C4-2B (cell line): ENCODE results near the gene ENTPD6.
A peak's percentile ranks its signal among the peaks of the same experiment; 100 is the strongest.

ENCODE experiments used
- H3K27ac ChIP-seq: fragments of 450-650 bp; 2 replicates; pipeline ENCODE4 v1.5.1; 2017
- ZFX ChIP-seq: fragments of 450-650 bp; IDR thresholded peaks from 2 replicates; pipeline ENCODE4 v1.6.1; 2017
- TF ChIP-seq, protein P1 (sequence below): fragments of 450-650 bp; conservative IDR thresholded peaks from 2 replicates; pipeline ENCODE4 v1.5.1; 2017; ENCODE audit warnings: mild to moderate bottlenecking

The ENTPD6 gene

DNA sequence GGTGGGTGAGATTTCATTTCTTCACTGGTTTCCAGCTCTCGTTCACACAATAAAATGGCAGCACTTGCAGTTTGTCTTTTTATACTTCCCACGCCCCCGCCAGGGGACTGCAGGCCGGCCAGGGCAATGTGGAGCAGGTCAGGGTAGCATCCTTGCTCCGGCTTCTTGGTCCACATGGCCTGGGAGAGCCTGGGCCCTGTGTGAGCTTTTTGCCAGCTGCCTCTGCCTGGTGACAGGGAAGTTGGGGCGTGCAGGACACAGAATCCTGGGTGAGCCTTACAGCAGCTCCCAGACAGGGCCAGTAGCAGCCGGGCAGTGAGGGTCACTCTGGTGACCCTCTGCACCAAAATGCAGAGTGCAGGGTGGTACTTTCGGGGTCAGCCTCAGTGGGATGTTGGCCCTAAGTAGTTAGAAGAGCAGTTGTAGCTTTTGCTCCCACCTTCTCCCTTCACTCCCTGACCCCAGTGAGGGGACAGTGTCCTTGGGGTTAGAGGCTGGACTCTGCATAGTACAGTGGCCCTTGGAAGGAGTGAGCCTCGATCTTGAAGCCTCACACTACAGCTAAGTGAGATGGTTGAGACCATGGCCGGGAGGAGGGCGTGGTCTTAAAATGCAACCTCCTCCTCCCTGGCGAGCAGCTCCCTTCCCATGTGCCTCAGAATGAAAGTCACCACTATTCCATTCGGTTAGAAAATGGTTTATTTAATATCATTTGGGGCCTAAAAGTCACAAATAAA, 76.1 kb downstream of the ENTPD6 start:
- peak overlapping the region; percentile 94 for H3K27ac ChIP-seq
- TF ChIP-seq, protein P1, sequence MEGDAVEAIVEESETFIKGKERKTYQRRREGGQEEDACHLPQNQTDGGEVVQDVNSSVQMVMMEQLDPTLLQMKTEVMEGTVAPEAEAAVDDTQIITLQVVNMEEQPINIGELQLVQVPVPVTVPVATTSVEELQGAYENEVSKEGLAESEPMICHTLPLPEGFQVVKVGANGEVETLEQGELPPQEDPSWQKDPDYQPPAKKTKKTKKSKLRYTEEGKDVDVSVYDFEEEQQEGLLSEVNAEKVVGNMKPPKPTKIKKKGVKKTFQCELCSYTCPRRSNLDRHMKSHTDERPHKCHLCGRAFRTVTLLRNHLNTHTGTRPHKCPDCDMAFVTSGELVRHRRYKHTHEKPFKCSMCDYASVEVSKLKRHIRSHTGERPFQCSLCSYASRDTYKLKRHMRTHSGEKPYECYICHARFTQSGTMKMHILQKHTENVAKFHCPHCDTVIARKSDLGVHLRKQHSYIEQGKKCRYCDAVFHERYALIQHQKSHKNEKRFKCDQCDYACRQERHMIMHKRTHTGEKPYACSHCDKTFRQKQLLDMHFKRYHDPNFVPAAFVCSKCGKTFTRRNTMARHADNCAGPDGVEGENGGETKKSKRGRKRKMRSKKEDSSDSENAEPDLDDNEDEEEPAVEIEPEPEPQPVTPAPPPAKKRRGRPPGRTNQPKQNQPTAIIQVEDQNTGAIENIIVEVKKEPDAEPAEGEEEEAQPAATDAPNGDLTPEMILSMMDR, result no peak
- no peak for TF ChIP-seq ZFX

DNA sequence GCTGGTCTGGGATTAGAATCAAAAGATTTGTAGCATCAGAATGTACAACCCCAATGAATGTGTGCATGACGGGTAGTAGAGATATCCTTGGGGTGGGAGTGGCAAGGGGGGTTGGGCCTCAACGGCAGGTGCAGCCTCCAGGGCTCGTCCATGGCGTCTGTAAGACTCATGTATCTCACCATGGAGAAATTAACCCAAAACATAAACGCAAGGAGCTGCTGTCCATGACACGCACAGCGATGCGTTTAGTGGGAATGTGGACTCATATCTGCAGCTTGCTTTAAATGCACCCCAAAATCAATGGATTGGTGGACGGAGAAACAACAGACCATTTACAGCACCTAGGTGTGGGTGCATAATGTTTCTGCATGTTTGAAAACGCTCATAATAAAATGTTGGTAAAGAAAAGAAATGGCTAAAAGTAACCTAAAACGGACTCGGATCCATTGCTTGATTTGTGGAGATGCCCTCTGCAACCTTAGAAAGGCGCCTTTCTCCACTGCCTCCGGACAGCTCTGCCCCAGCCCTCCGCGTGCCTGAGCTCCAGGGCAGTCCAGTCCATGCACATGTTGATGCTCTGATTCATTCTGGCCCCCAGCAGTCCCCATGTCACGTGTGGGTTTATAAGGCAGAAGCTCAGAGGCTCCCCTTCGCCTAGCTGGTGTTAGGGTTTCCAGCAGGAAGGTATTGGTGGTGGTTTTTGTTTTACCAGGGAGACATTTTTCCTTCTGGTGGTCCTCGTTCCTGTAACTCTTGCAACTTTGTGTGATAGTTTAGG, 76.9 kb downstream of the ENTPD6 start:
- peak overlapping the region; percentile 94 for H3K27ac ChIP-seq
- no peak for TF ChIP-seq ZFX
- TF ChIP-seq, protein P1, result no peak

DNA sequence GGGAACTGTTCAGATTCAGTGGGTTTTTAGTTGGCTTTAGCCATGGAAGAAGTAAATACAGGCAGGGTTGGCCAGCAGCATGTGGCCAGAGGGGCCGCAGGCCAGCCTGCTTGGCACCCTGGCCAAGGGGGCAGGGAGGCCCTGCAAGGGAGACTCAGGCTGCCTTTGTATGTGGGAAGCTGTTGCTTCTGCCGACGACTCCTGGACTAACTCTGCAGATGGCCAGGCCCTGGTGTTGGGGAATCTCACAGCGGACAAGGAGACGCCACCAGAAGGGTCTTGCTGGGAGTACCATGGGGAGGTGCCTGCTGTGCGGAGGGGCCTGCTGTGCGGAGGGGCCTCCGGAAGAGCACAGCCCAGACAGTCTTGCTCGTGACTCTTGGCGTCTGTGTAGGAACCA, 77.5 kb downstream of the ENTPD6 start:
- TF ChIP-seq ZFX, result peak; percentile 43; the same call in 1 of the 2 replicates
- TF ChIP-seq, protein P1, result no peak
- H3K27ac ChIP-seq, result peak overlapping the region; percentile 94

DNA sequence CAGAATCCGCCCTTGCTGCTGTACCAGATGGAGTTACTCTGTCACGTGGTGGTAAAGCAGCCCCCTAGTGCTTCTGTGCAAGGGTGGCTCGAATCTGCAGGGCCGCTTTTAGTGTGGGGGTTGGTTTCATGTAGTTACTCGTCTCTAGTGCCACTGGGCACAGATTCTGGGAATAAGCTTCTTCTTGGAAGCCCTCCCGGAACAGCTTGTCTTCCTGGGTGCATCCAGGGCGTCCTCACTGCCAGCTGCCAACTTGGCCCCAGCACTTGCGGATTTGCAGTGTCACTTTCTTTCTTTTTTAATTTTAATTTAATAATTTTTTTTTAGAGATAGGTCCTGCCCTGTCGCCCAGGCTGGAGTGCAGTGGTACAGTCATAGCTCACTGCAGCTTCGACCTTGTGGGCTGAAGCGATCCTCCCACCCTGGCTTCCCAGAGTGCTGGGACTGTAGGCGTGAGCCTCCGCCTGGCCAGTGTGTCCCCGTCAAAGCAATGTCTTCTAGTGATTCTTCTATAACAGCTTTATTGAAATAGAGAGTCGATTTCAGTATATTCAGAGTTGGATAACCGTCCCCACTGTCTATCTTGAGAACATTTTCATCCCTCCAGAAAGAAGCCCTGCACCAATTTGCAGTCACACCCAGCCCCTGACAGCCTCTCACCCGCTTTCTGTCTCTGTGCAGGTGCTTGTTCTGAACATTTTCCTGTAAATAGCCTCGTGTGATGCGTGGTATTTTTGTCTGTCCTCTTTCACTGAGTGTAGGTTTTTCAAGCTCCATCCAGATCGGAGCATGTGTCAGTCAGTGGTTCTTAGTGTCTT, 78.2 kb downstream of the ENTPD6 start:
- no peak for TF ChIP-seq ZFX
- TF ChIP-seq, protein P1, result no peak
- H3K27ac ChIP-seq, result peak overlapping the region; percentile 94

DNA sequence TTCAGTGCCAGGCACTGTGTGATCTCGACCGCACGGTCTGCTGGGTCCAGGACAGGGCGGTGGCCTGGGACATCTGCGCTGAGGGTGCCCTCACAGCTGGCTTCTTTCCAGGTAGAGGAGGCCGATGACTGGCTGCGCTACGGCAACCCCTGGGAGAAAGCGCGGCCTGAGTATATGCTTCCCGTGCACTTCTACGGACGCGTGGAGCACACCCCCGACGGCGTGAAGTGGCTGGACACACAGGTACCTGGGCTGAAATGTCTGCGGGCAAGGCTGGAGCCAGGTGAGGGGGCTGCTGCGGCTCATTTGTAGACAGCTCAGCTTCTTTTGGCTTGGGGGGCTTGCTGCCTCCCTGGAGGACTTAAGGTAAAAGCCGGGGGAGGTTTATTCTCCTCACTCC, 79.0 kb downstream of the ENTPD6 start:
- peak overlapping the region; percentile 94 for H3K27ac ChIP-seq
- TF ChIP-seq, protein P1, result no peak
- TF ChIP-seq ZFX, result no peak

DNA sequence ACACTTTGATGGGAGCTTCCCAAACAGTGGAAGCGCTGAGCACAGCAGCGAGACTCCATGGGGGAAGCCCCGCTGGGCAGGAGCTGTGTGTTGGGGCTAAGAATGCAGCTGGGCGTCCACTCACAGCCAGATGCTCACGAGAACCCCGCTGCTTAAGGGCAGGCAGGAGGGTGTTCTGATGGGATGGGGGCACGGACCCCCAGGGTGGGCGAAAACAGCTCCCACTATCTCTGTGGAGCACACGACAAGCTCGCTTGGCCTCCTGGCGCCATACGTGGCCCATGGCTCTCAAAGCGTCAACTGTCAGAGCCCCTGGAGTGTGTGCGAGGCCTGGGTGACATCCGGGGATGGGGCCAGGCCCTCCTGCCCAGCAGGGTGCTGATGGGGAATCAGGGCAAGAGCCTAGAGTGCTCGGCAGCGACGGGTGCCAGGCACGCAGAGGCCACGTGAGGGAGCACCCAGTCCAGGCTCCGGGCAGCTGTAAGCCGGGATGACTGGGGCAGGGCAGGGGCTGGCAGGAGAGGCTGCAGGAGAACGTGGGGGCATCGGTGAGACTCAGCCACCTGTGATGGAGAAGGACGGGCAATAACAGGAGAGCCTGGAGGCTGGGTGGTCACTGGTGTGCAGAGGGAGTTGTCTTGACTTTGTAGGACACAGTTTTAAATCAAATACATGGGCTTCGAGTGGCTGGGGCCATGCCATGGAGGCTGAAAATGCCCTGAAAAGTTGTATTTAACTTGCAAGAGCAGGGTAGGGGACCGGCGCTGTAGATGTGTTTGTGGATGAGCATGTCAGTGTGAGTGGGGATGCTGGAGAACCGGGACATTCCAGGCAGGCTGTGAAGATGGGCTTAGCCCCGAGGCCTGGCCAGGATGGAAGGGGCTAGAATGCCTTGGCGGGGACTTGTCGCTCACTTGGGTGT, 79.6 kb downstream of the ENTPD6 start:
- TF ChIP-seq, protein P1, result no peak
- TF ChIP-seq ZFX, result no peak
- peak overlapping the region; percentile 94 for H3K27ac ChIP-seq
